GM18508 (cell line): ENCODE data around the gene TAS2R40.

Source experiments
- ATAC-seq: cut with Tn5 transposase; IDR thresholded peaks from one replicate; pipeline ENCODE4 v1.9.1; 2021; ENCODE audit warnings: moderate number of reproducible peaks; ENCODE audit not compliant: insufficient read depth, unreplicated experiment

The TAS2R40 gene

DNA sequence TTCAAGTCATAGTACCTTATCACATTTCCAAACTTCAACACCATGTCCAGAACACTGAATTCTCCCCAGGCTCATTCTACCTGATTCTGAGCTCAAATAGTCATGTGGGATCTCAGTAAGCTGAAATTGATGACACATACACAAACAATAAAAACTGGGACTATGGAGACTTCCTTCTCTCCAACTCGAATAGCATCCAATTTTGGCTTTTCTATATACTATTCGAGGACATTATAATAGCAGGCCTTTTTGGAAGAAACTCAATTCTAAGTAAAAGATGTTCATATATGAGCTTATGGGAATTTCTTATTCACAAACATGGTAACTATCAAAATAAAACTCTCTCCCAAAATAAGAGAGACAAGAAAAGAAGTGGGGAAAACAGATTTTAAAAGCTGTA lies 551 bp upstream of the TAS2R40 start:
- no peak for ATAC-seq

DNA sequence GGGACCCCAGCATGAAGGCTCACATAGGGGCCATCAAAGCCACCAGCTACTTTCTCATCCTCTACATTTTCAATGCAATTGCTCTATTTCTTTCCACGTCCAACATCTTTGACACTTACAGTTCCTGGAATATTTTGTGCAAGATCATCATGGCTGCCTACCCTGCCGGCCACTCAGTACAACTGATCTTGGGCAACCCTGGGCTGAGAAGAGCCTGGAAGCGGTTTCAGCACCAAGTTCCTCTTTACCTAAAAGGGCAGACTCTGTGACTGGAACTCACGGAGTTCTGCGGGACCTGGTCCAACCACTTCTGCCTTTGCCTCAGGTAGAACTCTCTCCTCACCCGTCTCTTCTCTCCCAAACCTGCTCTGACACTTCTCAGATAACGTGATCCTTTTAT lies 945 bp downstream of the TAS2R40 start:
- no peak for ATAC-seq

DNA sequence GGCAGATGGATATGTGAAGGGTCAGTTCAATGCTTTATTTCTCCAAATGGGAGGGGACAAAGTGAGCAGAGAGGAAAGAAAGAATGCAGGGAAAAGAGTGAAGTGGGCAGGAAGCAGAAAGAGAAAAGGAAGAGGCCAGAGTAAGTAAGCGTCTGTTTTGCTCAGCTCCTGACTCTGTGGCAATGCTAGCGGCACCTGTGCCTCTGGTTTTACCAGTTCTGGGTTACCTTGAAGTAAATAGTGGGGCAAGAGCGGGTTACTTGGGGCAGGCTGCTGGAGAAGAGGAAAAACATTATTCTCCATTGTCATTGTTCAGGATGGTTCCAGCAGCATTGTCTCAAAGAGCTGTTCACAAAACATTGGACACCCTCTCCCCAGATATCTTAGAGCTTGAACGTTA lies 1.9 kb downstream of the TAS2R40 start:
- no peak for ATAC-seq

DNA sequence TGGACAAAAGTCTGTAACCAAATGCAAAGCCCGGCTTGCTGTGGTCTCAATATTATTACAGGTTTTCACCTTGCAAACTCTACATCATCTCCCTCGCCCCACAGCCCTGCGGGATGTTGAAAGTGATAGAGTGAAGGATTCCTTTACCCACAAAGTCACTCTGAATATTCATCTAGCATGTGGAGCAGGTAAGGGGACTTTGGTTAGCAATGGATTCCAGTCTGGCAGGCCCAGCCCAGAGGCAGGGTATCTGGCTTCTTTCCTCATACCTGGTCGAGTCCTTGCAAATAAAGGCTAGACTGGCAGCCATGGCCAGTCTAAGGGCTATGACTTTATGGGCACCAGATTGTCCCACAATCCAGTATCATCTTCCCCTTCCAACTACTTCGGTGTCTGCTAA lies 3.2 kb downstream of the TAS2R40 start:
- no peak for ATAC-seq

DNA sequence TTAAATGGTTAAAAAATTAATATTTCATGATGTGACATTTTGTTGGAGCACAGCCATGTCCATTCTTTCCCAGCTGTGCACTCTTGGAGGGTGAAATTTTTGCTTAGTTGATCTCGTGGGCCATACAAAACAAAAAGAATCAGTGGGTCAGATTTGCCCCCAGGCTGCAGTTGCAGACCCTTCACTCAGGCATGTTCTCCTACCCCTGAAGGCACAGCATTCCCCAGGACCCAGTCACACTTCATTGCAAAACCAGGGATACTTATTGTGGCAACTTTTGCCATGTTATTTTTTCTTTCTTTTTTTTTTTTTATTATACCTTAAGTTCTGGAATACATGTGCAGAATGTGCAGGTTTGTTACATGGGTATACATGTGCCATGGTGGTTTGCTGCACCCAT lies 6.0 kb downstream of the TAS2R40 start:
- ATAC-seq, result no peak

DNA sequence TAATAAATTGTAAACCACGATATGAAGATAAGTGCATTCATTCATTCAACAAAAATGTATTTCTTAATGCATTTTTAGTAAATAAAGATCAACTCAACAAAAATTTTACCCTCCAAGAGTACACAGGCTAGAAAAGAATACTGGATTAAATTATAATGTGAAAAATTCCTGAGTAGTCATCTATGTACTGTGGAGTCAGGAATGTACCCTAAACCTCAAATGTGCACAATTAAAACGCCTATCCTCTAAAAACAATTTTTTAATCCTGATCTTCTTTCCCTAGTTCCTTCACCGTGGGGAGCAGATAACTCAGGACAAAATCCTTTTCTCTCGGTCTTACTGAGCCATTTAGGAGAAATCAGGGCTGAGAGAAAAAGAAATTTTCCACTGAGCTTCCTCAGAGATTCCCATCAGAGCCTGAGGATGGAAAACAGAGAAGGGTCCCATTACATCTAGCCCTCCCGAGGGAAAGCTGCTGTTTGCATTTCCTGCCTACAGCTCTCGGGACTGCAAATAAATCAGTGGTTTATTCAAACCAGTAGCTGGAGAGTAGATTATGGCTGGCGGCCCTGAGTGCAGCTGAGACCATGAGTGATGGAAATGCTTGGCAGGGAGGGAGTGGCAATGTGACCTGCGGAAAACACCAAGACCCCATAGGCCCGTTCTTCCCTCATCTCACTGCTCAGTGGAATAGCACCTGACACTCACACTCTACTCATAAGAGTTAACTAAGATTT lies 7.4 kb downstream of the TAS2R40 start:
- ATAC-seq, result no peak

DNA sequence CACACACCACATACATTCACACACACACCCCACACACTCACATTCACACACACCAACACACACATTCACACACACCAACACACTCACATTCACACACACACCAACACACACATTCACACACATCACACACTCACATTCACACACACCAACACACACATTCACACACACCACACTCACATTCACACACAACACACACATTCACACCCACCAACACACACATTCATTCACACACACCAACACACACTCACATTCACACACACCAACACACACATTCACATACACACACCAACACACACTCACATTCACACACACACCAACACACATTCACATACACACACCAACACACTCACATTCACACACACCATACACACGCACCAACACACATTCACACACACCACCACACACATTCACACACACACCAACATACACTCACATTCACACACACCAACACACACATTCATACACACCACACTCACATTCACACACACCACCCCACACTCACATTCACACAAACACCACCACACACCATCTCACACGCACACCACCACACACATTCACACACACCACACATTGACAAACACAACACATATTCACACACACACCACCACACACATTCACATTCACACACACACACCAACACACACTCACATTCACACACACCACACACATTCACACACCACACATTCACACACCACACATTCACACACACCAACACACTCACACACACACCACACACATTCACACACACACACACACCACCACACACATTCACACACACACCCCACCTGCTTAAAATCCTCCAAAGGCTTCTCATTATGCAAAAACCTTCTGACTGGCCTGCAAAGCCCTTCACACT lies 9.0 kb downstream of the TAS2R40 start:
- ATAC-seq, result no peak

DNA sequence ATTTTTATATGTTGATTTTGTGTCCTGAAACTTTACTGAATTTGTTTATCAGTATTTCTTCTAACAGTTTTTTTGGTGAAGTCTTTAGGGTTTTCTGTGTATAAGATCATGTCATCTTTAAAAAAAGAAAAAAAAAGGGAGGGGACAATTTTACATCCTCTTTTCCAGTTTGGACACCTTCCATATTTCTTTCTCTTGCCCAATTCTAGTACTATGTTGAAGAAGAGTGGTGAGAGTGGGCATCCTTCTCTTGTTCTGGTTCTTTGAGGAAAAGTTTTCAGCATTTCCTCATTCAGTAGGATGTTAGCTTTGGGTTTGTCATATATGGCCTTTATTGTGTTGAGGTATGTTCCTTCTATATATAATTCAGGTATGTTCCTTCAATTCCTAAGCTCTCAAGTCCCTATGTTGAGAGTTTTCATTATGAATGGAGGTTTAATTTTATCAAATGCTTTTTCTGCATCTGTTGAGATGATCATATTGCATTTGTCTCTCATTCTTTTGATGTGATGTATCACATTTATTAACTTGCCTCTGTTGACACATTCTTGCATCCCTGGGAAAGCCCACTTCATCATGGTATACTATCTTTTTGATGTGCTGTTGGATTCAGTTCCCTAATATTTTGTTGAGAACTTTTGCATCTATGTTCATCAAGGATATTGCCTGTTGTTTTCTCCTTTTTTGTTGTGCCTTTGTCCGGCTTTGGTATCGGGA lies 12.1 kb downstream of the TAS2R40 start:
- no peak for ATAC-seq

DNA sequence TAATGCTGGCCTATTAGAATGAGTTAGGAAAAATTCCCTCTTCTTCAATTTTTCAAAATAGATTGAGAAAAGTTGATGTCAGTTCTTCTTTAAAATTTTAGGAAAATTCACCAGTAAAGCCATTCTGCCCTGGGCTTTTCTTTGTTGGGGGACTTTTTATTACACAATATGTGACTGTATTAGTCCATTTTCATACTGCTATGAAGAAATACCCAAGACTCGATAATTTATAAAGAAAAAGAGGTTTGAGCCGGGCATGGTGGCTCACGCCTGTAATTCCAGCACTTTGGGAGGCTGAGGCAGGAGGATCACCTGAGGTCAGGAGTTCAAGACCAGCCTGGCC lies 12.7 kb downstream of the TAS2R40 start:
- ATAC-seq, result no peak

DNA sequence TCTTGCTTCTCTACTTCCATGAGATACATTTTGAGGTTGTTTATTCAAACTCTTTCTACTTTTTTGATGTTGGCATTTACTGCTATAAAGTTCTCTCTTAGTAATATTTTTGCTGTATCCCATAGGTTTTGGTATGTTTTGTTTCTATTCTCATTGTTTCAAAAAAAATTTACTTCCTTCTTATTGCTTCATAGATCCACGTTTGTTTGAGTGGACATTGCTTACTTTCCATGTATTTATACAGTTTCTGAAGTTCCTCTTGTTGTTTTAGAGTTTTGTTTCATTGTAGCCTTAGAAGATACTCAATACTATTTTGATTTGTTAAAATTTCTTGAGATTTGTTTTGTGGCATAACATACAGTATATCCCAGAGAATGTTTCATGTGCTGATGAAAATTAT lies 13.7 kb downstream of the TAS2R40 start:
- ATAC-seq, result no peak

DNA sequence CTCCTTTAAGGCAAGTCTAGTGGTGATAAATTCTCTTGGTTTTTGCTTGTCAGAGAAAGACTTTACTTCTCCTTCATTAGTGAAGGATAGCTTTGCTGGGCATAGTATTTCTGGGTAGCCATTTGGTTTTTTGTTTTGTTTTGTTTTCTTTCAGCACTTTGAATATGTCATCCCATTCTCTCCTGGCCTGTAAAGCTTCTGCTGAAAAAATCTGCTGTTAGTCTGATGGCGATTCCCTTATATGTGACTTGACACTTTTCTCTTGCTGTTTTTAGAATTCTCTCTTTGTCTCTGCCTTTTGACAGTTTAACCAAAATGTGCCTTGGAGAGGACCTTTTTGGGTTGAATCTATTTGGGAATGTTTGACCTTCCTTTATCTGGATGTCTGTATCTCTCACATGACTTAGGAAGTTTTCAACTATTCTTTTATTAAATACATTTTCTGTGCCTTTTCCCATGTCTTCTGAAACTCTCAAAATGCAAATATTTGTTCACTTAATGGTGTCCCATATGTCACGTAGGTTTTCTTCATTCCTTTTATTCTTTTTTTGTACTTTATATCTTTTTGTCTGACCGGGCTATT lies 14.7 kb downstream of the TAS2R40 start:
- ATAC-seq, result no peak

DNA sequence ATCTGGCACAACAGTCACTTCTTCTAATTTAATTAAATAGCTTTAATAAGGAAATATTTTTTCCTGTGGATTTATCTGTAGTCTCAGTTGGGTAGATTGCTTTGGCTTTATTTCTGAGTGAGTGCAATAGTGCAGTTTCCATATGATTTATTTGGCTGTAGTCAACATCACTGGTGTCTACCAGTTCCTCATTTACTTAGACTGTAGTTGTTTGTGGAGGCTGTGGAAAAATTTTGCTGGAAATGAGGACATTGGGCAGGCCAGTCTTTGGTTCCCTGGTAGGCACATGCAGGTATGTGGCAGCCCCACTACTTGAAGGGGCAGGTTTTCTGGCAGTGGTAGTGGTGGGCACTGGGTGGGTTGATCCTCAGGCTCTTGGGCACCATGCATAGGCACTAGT lies 15.5 kb downstream of the TAS2R40 start:
- no peak for ATAC-seq

DNA sequence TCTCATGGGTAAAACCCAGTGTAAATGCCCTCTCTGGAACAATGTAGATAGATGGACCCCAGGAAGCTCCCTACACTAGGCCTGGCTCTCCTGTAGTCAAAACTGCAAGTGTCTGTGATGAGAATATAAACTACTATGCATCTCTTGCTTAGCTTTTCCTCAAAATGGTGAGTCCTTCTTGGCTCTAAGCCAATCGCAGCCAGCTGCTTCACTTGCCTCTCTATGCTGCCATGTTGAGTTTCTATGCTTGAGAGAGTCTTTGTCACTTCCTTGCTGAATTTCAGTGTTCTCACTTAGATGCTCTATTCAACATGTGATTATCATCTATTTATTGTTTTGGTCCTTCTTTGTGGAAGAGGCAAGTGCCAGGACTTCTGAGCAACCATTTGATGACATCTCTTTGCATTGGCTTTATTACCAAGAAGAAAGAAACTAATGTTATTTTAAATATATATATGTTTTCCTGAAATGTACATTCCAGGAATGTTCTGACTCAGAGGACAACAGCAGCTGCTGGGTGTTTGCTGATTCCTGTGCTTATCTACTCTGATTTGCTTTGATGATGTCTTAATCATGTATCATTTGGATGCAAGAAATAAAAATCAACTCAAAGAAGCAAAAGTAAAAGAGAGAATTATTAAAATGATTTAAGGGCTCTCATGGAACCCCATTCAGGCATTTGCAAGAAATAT lies 16.6 kb downstream of the TAS2R40 start:
- ATAC-seq, result no peak

DNA sequence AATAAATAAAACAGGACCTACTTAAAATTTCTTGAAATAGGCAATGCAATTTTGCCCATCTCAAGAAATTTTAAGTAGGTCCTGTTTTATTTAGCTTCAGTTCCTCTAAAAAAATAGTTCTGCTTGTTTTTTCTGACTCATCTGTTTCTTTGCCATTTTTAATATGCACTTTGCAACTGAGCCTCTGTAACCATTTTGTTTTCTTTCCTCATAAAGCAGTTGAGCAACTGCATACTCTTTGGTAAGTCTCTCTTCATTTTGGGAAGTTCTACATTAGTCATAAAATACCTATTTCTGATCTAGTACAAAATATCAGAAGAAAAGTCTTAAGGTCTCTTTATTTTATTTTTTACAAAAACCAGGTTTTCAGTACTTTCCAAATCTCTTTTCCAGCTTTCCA lies 18.0 kb downstream of the TAS2R40 start:
- ATAC-seq, result no peak

DNA sequence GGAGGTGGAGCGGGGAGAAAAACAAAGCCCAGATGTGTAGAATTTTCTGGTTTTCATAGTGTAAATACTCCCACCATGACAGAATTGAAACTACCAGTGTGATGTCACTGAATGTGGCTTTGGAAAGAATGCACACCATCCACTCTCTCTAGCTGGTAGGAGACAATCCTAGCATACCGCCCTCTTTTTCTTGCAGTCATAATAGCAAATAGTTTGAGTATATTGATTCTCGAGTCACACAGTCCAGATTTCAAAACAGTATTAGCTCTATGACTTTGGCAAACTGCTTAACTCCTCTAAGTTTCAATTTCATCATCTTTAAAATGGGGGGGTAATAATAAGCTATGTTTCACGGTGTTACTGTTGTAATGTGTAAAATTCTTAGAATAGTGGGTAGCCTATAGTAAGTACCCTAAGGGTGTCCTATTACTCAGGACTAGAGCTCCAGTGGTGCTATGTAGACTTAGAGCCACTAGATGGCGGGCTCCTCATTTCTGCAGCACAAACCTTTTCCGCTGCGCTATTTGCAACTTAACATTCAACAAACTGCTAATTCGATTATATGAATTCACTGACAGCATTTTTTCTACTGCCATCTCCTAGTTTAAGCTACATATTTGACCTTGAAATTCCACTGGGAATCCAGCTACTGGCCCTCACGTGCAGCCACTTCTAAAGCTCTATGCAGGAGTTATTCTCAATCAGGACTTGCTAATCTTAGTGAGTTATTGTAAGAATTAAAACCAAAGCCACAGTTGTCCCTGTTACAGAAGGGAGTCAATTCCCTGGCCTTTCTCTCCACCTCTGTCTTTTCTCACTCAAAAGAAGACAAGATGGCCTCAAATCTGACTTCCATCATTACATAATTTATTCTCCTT lies 18.7 kb downstream of the TAS2R40 start:
- ATAC-seq, result peak; percentile 74

DNA sequence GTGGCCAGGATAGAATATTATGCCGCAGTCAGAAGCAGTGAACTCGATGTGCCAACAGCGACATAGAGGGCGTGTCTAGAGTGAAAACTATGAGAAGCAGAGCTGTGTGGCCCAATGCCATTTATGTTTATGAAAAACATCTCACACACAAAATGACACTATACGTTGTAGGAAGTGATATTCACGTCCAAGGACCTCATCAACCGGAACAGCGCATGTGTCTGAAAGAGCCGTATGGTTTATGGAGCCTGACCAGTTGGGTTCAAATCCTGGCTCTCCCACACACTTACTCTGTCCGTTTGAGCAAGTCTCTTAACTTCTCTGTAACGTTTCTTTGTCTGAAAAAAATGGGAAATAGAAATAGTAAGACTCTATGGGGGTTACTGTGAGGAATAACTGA lies 20.5 kb downstream of the TAS2R40 start:
- no peak for ATAC-seq

DNA sequence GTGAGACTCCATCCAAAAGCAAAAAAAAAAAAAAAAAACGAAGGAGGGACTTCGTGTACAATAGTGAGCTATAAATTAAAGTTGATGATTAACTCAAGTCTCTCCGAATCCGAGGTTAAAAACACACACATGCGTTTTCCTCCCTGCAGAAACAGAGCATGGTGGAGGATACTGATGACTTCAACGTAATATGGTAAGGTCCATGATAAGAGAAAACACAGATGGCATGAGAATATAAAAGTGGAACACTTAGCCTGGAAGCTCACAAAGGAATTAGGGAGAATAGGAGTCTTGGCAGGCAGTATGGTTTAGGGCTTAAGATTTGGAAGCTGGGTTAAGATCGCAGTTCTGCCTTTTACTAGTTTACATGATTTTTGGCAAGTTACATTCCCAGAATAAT lies 21.3 kb downstream of the TAS2R40 start:
- no peak for ATAC-seq

DNA sequence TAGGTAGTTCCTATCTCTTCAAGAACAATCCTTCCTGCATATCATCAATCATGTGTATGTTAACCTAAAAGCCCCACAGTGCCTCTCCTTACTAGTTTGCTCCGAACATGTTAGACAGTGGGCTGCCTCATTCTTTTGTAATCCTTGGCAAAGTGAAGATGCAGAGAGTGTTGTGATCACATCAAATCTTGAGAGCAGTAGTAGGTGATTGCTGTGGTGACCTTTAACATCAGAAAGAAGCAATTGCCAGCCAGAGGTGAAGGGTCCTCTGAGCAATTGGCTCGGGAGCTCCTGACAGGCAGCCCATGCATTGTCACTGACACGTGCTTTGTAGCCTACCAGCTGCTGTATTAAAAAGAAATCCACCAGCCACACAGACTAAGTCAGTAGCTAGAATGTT lies 21.8 kb downstream of the TAS2R40 start:
- no peak for ATAC-seq

DNA sequence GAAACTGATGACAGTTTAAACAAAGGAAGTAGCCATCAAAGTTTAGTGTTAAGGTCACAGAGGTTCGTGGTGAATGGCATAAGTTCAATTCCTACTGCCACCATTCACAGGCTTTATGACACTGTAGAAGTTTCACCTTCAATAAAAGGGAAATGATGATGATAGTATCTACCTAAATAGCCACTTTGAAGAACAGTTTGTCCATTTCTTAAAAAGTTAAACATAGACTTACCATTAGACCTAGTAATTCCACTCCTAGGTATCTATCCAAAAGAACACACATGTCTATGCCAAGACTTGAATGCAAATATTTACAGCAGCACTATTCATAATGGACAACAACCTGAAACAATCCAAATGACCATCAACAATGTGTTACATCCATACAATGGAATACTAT lies 22.5 kb downstream of the TAS2R40 start:
- no peak for ATAC-seq
